ENCODE results near the gene TENM3.

Gene TENM3

DNA sequence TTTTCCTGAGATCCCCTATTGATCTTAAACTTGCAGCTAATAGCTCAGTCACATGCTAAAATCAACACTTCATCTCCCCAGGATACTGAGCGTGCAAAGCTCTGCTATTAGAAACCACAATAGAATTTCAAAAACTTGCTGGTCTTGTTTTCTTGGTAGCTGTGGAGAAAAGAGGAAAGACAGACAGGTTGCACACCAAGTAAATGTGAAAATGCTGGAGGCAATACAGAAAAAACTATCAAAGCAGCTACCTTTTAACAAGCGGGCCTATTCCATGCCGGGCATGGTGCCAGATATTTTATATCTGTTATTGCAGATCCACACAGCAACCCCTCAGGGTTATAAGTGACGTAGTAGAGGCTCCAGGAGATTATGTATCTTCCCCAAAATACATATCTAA, 502.0 kb downstream of the TENM3 start:
- TF ChIP-seq, protein P1, sequence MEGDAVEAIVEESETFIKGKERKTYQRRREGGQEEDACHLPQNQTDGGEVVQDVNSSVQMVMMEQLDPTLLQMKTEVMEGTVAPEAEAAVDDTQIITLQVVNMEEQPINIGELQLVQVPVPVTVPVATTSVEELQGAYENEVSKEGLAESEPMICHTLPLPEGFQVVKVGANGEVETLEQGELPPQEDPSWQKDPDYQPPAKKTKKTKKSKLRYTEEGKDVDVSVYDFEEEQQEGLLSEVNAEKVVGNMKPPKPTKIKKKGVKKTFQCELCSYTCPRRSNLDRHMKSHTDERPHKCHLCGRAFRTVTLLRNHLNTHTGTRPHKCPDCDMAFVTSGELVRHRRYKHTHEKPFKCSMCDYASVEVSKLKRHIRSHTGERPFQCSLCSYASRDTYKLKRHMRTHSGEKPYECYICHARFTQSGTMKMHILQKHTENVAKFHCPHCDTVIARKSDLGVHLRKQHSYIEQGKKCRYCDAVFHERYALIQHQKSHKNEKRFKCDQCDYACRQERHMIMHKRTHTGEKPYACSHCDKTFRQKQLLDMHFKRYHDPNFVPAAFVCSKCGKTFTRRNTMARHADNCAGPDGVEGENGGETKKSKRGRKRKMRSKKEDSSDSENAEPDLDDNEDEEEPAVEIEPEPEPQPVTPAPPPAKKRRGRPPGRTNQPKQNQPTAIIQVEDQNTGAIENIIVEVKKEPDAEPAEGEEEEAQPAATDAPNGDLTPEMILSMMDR (IDR thresholded peaks at IDR 0.05; ENCODE audit: low read depth, low read length): no peak

DNA sequence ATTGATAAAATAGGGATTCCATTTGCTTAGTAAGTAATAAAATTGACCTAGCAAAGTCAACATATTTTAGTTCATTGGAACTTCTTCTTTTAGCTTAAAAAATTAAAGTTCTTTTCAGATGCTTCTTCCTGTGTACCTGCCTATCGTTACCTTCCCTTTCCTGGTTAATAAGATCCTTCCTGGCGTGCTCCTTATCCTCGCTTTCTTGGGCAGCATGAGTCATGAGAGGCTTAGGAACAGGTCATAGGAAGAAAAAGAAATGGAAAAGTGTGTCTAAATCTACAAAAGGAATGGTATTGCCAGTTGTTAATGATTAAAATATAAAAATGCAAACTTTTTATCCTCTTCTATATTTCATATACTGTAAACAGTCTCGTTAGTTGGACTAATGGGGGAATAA, 503.7 kb downstream of the TENM3 start:
- TF ChIP-seq, protein P1 (IDR thresholded peaks at IDR 0.05; ENCODE audit: low read depth, low read length): no peak
- no peak overlapping the region for H3K4me3 ChIP-seq (ENCODE audit: low read depth, low read length)

More for the DNA sequence above, 502.0 kb downstream of the TENM3 start:
- no peak overlapping the region for H3K4me3 ChIP-seq (ENCODE audit: low read depth, low read length)

DNA sequence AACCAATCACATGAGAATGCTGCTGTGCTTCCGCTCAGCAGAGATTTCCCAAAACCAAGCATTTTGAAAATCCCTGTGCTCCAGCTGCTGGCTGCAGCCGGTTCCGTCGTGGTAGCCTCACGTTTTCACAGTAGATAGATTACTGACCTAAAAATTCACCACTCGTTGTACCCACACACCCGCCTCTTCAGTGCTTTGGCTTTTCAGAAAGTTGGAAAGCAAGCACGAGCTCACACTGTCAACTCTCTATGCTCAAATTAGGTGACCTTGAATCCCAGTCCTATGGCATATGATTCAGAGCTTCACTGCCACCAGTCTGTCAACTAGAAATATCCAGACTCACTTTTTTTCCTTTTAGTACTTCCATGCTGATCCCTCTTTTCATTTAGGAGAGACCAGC, 505.1 kb downstream of the TENM3 start:
- H3K4me3 ChIP-seq (ENCODE audit: low read depth, low read length): no peak overlapping the region
- TF ChIP-seq, protein P1 (IDR thresholded peaks at IDR 0.05; ENCODE audit: low read depth, low read length): no peak

DNA sequence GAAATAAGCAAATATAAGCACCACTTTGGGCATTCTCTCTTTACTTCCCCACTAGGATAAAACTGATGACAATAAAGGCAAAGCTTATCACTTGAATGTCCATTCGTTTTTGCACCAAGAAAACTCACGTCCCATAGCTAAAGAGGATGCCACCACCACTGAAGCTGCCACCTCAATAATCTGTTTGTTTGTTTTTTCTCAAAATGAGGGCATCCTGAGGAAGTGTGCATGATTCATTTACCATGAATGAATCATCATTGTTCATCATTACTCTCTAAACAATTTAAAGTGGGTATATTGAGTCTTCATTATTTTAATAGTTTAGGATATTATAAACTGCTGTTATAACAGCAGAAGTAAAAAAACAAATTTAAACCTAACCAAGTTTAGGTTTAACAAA, 505.7 kb downstream of the TENM3 start:
- no peak overlapping the region for H3K4me3 ChIP-seq (ENCODE audit: low read depth, low read length)
- TF ChIP-seq, protein P1 (IDR thresholded peaks at IDR 0.05; ENCODE audit: low read depth, low read length): no peak

- H3K4me3 ChIP-seq (ENCODE audit: low read depth, low read length): no peak overlapping the region
- TF ChIP-seq, protein P1 (IDR thresholded peaks at IDR 0.05; ENCODE audit: low read depth, low read length): no peak
Measured at GRCh38 chr4:182749667-182750167, 506.5 kb downstream of the TENM3 start.

GRCh38 chr4:182752158-182752910, 509.1 kb downstream of the TENM3 start:
- TF ChIP-seq, protein P1 (IDR thresholded peaks at IDR 0.05; ENCODE audit: low read depth, low read length): no peak
- no peak overlapping the region for H3K4me3 ChIP-seq (ENCODE audit: low read depth, low read length)

DNA sequence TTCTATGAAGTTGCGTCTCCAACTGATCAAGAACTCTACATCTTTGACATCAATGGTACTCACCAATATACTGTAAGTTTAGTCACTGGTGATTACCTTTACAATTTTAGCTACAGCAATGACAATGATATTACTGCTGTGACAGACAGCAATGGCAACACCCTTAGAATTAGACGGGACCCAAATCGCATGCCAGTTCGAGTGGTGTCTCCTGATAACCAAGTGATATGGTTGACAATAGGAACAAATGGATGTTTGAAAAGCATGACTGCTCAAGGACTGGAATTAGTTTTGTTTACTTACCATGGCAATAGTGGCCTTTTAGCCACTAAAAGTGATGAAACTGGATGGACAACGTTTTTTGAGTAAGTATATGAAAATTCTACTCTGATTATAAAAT, 511.7 kb downstream of the TENM3 start:
- TF ChIP-seq, protein P1 (IDR thresholded peaks at IDR 0.05; ENCODE audit: low read depth, low read length): no peak
- H3K4me3 ChIP-seq (ENCODE audit: low read depth, low read length): no peak overlapping the region
